Measurements from ENCODE around the gene CBS.

Gene CBS

DNA sequence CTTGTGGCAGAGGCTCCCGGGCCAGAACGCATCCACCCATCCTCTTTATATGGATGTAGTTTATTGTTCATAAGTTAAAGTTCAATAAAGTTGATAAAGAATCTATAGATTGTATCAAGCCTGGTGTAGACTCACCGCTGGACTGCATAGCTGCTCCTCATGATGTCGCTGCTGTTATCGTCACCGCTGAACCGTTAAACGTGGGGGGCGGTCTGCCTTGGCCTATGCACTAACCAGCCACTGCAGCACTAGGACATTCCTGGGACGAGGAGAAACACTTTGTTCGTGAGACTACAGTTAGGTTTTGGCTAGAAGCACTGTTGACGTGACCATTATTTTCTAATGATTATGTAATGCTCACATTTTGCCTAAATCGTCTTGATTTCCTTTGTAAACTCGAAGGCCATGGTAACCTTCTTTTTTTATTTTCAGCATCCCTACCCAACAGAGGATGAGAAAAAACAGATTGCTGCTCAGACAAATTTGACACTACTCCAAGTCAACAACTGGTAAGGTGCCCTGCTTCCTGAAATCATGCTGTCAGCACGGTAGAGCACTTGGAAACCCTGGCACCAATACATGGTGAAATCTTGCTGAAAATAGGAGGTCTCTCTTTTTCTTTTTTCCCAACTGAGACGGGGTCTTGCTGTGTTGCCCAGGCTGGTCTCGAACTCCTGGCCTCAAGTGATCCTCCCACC, 51.0 kb downstream of the CBS start:
- no peak for DNase-seq (ENCODE audit: low spot score)
- H2BK15ac ChIP-seq (ENCODE audit: low read length): no peak overlapping the region
- H3K27me3 ChIP-seq (ENCODE audit: control insufficient read depth in 3 of 3, insufficient read depth in 3 of 3, low read depth in 1 of 3, low read length in 3 of 3): no peaks in the 10 kb centered on the region
- no peak overlapping the region for H3K4ac ChIP-seq (ENCODE audit: low read length)
- H3K23ac ChIP-seq (ENCODE audit: low read depth, low read length, poor library complexity): no peak overlapping the region
- no peak overlapping the region for H2BK12ac ChIP-seq (ENCODE audit: low read length)
- H3K79me1 ChIP-seq (ENCODE audit: low read depth, low read length): no peaks in the 10 kb centered on the region
- no peak overlapping the region for H4K8ac ChIP-seq (ENCODE audit: low read depth, low read length)
- no peak overlapping the region for H3K4me2 ChIP-seq (ENCODE audit: insufficient read depth, low read length, poor library complexity, severe bottlenecking)
- H3K27ac ChIP-seq (replicated peaks; ENCODE audit: low read length): no peak overlapping the region
- no peaks in the 10 kb centered on the region for H3K9me3 ChIP-seq (replicated peaks in 1 of 2; ENCODE audit: control insufficient read depth in 2 of 2, insufficient read depth in 1 of 2, low read depth in 1 of 2, low read length in 2 of 2)
- H2BK5ac ChIP-seq (ENCODE audit: low read length): no peak overlapping the region
- H3K4me1 ChIP-seq (ENCODE audit: control insufficient read depth in 2 of 2, insufficient read depth in 1 of 2, low read depth in 1 of 2, low read length in 2 of 2): peaks cover 8 to 9% of the 10 kb centered on the region in 2 donors
- peaks cover 9 to 75% of the 10 kb centered on the region in 2 donors for H3K36me3 ChIP-seq (replicated peaks in 1 of 2; ENCODE audit: control insufficient read depth in 2 of 2, insufficient read depth in 2 of 2, low read length in 2 of 2)
- H3K18ac ChIP-seq (ENCODE audit: low read length): no peak overlapping the region
- no peak overlapping the region for H3K14ac ChIP-seq (ENCODE audit: low read length)
- no peak overlapping the region for H2BK120ac ChIP-seq (ENCODE audit: low read depth, low read length)
- H4K91ac ChIP-seq (ENCODE audit: low read depth, low read length, poor library complexity): no peak overlapping the region
- no peak overlapping the region for H3K4me3 ChIP-seq (ENCODE audit: low read length in 2 of 2)
- no peak overlapping the region for H2AFZ ChIP-seq (ENCODE audit: low read length)
- H3K9ac ChIP-seq (ENCODE audit: low read depth, low read length, poor library complexity): no peak overlapping the region
- no CpG with 5 or more reads among the region's 17 CpGs for WGBS, 2 donors (ENCODE audit: extremely low coverage in 2 of 2, insufficient read length in 2 of 2, insufficient replicate concordance in 1 of 2)
- no peak overlapping the region for H2AK5ac ChIP-seq (ENCODE audit: low read depth, low read length)

DNA sequence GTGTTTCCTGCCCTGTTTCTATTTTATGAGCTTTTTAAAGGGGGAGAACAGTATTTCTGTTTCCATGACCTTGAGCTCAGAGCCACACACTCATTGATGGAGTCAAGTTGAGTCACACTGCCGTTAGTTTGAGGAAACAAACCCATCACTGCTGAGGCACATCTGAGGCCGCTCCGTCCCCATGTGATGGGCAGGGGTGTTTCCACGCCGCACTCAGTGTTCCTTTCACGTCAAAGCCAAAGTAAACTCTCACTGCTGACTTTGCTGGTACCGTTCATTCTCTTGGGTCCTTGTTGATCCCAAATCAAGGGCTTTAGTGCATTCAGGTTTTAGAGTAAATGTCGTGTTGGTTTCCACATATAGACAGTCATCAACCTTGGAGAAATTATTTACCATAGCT, 52.5 kb downstream of the CBS start:
- Histone ChIP-seq H2BK5ac (ENCODE audit: low read length) (no peak overlapping the region), H2AFZ (ENCODE audit: low read length) (no peak overlapping the region), H4K8ac (ENCODE audit: low read depth, low read length) (no peak overlapping the region), H3K4me2 (ENCODE audit: insufficient read depth, low read length, poor library complexity, severe bottlenecking) (no peak overlapping the region), H3K79me1 (ENCODE audit: low read depth, low read length) (no peaks in the 10 kb centered on the region), H3K9ac (ENCODE audit: low read depth, low read length, poor library complexity) (no peak overlapping the region), H3K4ac (ENCODE audit: low read length) (no peak overlapping the region), H3K27ac (replicated peaks; ENCODE audit: low read length) (no peak overlapping the region), H3K23ac (ENCODE audit: low read depth, low read length, poor library complexity) (no peak overlapping the region), H3K4me1 (ENCODE audit: control insufficient read depth in 2 of 2, insufficient read depth in 1 of 2, low read depth in 1 of 2, low read length in 2 of 2) (peaks cover 7 to 8% of the 10 kb centered on the region in 2 donors), H3K18ac (ENCODE audit: low read length) (no peak overlapping the region), H3K14ac (ENCODE audit: low read length) (no peak overlapping the region), H3K36me3 (replicated peaks in 1 of 2; ENCODE audit: control insufficient read depth in 2 of 2, insufficient read depth in 2 of 2, low read length in 2 of 2) (peaks cover 5 to 67% of the 10 kb centered on the region in 2 donors), H2AK5ac (ENCODE audit: low read depth, low read length) (no peak overlapping the region), H2BK12ac (ENCODE audit: low read length) (no peak overlapping the region), H2BK120ac (ENCODE audit: low read depth, low read length) (no peak overlapping the region), H3K27me3 (ENCODE audit: control insufficient read depth in 3 of 3, insufficient read depth in 3 of 3, low read depth in 1 of 3, low read length in 3 of 3) (no peaks in the 10 kb centered on the region), H2BK15ac (ENCODE audit: low read length) (no peak overlapping the region), H3K9me3 (replicated peaks in 1 of 2; ENCODE audit: control insufficient read depth in 2 of 2, insufficient read depth in 1 of 2, low read depth in 1 of 2, low read length in 2 of 2) (no peaks in the 10 kb centered on the region), H4K91ac (ENCODE audit: low read depth, low read length, poor library complexity) (no peak overlapping the region), H3K4me3 (ENCODE audit: low read length in 2 of 2) (no peak overlapping the region)
- WGBS, 2 donors (ENCODE audit: extremely low coverage in 2 of 2, insufficient read length in 2 of 2, insufficient replicate concordance in 1 of 2): no CpG with 5 or more reads among the region's 8 CpGs
- no peak for DNase-seq (ENCODE audit: low spot score)

GRCh38 chr21:43021756-43022600, 53.7 kb downstream of the CBS start:
- no peak overlapping the region for H4K91ac ChIP-seq (ENCODE audit: low read depth, low read length, poor library complexity)
- no peaks in the 10 kb centered on the region for H3K9me3 ChIP-seq (replicated peaks in 1 of 2; ENCODE audit: control insufficient read depth in 2 of 2, insufficient read depth in 1 of 2, low read depth in 1 of 2, low read length in 2 of 2)
- no peak overlapping the region for H2BK120ac ChIP-seq (ENCODE audit: low read depth, low read length)
- no peak overlapping the region for H4K8ac ChIP-seq (ENCODE audit: low read depth, low read length)
- no peaks in the 10 kb centered on the region for H3K79me1 ChIP-seq (ENCODE audit: low read depth, low read length)
- WGBS, 2 donors (ENCODE audit: extremely low coverage in 2 of 2, insufficient read length in 2 of 2, insufficient replicate concordance in 1 of 2): no CpG with 5 or more reads among the region's 28 CpGs
- peak overlapping the region; percentile 23 for H3K14ac ChIP-seq (ENCODE audit: low read length)
- H2BK12ac ChIP-seq (ENCODE audit: low read length): no peak overlapping the region
- H2AK5ac ChIP-seq (ENCODE audit: low read depth, low read length): no peak overlapping the region
- H2BK15ac ChIP-seq (ENCODE audit: low read length): no peak overlapping the region
- no peak overlapping the region for H2AFZ ChIP-seq (ENCODE audit: low read length)
- peaks cover 5 to 10% of the 10 kb centered on the region in 2 donors for H3K4me1 ChIP-seq (ENCODE audit: control insufficient read depth in 2 of 2, insufficient read depth in 1 of 2, low read depth in 1 of 2, low read length in 2 of 2)
- no peak overlapping the region for H3K4ac ChIP-seq (ENCODE audit: low read length)
- H3K36me3 ChIP-seq (replicated peaks in 1 of 2; ENCODE audit: control insufficient read depth in 2 of 2, insufficient read depth in 2 of 2, low read length in 2 of 2): peaks cover 5 to 68% of the 10 kb centered on the region in 2 donors
- no peak overlapping the region for H3K18ac ChIP-seq (ENCODE audit: low read length)
- no peak for DNase-seq (ENCODE audit: low spot score)
- H3K4me3 ChIP-seq (ENCODE audit: low read length in 2 of 2): peak overlapping the region in 1 of 2 donors; percentile 53
- peak overlapping the region; percentile 36 for H3K23ac ChIP-seq (ENCODE audit: low read depth, low read length, poor library complexity)
- no peaks in the 10 kb centered on the region for H3K27me3 ChIP-seq (ENCODE audit: control insufficient read depth in 3 of 3, insufficient read depth in 3 of 3, low read depth in 1 of 3, low read length in 3 of 3)
- peak overlapping the region; percentile 66 for H3K9ac ChIP-seq (ENCODE audit: low read depth, low read length, poor library complexity)
- H3K27ac ChIP-seq (replicated peaks; ENCODE audit: low read length): no peak overlapping the region
- no peak overlapping the region for H2BK5ac ChIP-seq (ENCODE audit: low read length)
- no peak overlapping the region for H3K4me2 ChIP-seq (ENCODE audit: insufficient read depth, low read length, poor library complexity, severe bottlenecking)

DNA sequence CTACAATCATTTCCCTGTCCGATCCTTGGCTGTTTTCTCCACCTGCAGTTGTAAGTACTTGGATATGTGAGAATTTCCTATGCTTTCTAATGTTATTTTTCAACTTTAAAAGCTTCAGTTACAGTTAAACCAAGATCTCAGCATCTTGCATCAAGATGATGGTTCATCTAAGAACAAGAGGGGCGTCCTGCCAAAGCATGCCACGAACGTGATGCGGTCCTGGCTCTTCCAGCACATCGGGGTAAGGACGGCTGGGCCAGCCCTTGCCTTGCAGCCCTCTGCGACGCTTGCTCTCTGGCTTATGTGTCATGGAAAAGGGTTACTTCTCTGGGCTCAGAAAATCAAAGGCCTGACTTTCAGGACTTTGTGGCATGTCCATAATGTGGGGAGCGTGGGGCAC, 54.4 kb downstream of the CBS start:
- no peak overlapping the region for H2BK5ac ChIP-seq (ENCODE audit: low read length)
- peak overlapping the region; percentile 6 for H3K23ac ChIP-seq (ENCODE audit: low read depth, low read length, poor library complexity)
- no peaks in the 10 kb centered on the region for H3K9me3 ChIP-seq (replicated peaks in 1 of 2; ENCODE audit: control insufficient read depth in 2 of 2, insufficient read depth in 1 of 2, low read depth in 1 of 2, low read length in 2 of 2)
- H2BK15ac ChIP-seq (ENCODE audit: low read length): no peak overlapping the region
- H4K8ac ChIP-seq (ENCODE audit: low read depth, low read length): no peak overlapping the region
- no peak overlapping the region for H3K14ac ChIP-seq (ENCODE audit: low read length)
- no peak overlapping the region for H3K18ac ChIP-seq (ENCODE audit: low read length)
- no peak overlapping the region for H4K91ac ChIP-seq (ENCODE audit: low read depth, low read length, poor library complexity)
- no peak overlapping the region for H3K9ac ChIP-seq (ENCODE audit: low read depth, low read length, poor library complexity)
- H3K36me3 ChIP-seq (replicated peaks in 1 of 2; ENCODE audit: control insufficient read depth in 2 of 2, insufficient read depth in 2 of 2, low read length in 2 of 2): peaks cover 6 to 74% of the 10 kb centered on the region in 2 donors
- H2AK5ac ChIP-seq (ENCODE audit: low read depth, low read length): no peak overlapping the region
- H2AFZ ChIP-seq (ENCODE audit: low read length): no peak overlapping the region
- no peak for DNase-seq (ENCODE audit: low spot score)
- peaks cover 5 to 12% of the 10 kb centered on the region in 2 donors for H3K4me1 ChIP-seq (ENCODE audit: control insufficient read depth in 2 of 2, insufficient read depth in 1 of 2, low read depth in 1 of 2, low read length in 2 of 2)
- H3K4me3 ChIP-seq (ENCODE audit: low read length in 2 of 2): no peak overlapping the region
- H3K79me1 ChIP-seq (ENCODE audit: low read depth, low read length): no peaks in the 10 kb centered on the region
- no peak overlapping the region for H3K4me2 ChIP-seq (ENCODE audit: insufficient read depth, low read length, poor library complexity, severe bottlenecking)
- H2BK120ac ChIP-seq (ENCODE audit: low read depth, low read length): no peak overlapping the region
- no peaks in the 10 kb centered on the region for H3K27me3 ChIP-seq (ENCODE audit: control insufficient read depth in 3 of 3, insufficient read depth in 3 of 3, low read depth in 1 of 3, low read length in 3 of 3)
- no peak overlapping the region for H3K27ac ChIP-seq (replicated peaks; ENCODE audit: low read length)
- H3K4ac ChIP-seq (ENCODE audit: low read length): no peak overlapping the region
- no peak overlapping the region for H2BK12ac ChIP-seq (ENCODE audit: low read length)
- WGBS, 2 donors (ENCODE audit: extremely low coverage in 2 of 2, insufficient read length in 2 of 2, insufficient replicate concordance in 1 of 2): no CpG with 5 or more reads among the region's 10 CpGs

All from neuronal stem cell (in vitro differentiated cells).